ENCODE data around the gene SLC25A21. TPM values are rescaled to one million over a fixed set of nuclear protein-coding genes. Genes with fewer than 3 reads are reported as not detected.

Gene SLC25A21
- total RNA-seq, 1 experiment from 2014 or later: 1.4 TPM

DNA sequence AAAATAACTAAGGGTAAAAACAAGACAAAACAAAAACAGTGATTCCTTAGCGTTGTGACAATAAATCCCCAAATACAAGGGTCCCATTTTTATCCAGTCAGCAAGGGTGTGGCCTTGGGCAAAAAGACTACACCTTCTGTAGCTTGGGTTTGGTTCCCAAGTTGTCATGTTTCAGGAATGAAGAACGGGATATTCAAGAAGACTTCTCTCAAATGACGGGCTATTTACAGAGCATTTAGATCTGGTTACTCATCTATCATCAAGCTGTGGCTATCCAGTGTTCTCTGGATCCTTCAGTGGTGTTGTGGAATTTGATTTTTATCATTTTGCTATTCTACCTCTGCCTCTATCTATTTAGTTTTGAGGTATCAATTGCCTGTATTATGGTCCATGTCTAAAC, 219.7 kb downstream of the SLC25A21 start:
- CTCF ChIA-PET: interaction anchor here (0.8 to 2.8 kb wide), 3 partner anchors 10 to 199 kb away, joined by 4 to 15 read pairs (median 4); no protein-coding TSS in a partner anchor
- H3K4me1 Mint-ChIP-seq (ENCODE audit: insufficient read depth, unreplicated experiment): peaks cover 12% of the 10 kb centered on the region

DNA sequence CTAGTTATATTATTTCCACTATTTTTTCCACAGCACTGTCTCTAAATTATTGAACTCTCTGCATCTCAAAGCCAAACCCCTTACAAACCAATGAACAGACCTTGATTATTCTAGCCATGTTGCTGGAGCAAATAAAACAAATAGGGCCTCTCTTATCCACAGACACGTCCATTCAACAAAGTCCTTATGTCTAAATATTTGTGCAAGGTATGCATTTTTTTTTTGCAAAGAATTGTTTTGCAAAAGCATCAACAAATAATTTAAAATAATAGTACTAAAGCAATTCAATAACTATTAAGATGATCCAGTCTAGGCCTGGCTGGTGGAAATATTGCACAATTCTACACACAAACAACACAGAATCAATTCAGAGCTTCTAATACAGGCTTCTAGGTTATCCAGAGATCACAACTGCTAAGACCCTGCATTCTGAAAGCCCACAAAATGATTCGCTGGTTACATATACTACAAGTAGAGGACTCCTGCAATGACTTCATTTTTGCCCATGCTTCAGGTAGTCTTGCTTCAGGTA, 221.0 kb downstream of the SLC25A21 start:
- no peaks in the 10 kb centered on the region for H3K9me3 Mint-ChIP-seq (ENCODE audit: unreplicated experiment)
- no peak for DNase-seq (ENCODE audit: unreplicated experiment)
- peaks cover 12% of the 10 kb centered on the region for H3K4me1 Mint-ChIP-seq (ENCODE audit: insufficient read depth, unreplicated experiment)
- H3K4me3 Mint-ChIP-seq (ENCODE audit: unreplicated experiment): no peak overlapping the region
- BruUV-seq (replicated peaks): no TSS peak
- H3K36me3 Mint-ChIP-seq (ENCODE audit: insufficient read depth, unreplicated experiment): no peaks in the 10 kb centered on the region
- ChIA-PET CTCF (interaction anchor here (0.7 to 0.9 kb wide), 2 partner anchors 8 to 178 kb away, joined by 3 to 4 read pairs; no protein-coding TSS in a partner anchor), POLR2A (no interaction called here)
- intact Hi-C loops (cut with micrococcal nuclease): no loop called here
- no peak overlapping the region for H3K27ac Mint-ChIP-seq (ENCODE audit: low read depth, unreplicated experiment)
- no peaks in the 10 kb centered on the region for H3K27me3 Mint-ChIP-seq (ENCODE audit: insufficient read depth, unreplicated experiment)
- TF ChIP-seq, protein P1, sequence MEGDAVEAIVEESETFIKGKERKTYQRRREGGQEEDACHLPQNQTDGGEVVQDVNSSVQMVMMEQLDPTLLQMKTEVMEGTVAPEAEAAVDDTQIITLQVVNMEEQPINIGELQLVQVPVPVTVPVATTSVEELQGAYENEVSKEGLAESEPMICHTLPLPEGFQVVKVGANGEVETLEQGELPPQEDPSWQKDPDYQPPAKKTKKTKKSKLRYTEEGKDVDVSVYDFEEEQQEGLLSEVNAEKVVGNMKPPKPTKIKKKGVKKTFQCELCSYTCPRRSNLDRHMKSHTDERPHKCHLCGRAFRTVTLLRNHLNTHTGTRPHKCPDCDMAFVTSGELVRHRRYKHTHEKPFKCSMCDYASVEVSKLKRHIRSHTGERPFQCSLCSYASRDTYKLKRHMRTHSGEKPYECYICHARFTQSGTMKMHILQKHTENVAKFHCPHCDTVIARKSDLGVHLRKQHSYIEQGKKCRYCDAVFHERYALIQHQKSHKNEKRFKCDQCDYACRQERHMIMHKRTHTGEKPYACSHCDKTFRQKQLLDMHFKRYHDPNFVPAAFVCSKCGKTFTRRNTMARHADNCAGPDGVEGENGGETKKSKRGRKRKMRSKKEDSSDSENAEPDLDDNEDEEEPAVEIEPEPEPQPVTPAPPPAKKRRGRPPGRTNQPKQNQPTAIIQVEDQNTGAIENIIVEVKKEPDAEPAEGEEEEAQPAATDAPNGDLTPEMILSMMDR (IDR thresholded peaks at IDR 0.05; ENCODE audit: unreplicated experiment): no peak

More for the DNA sequence above, 219.7 kb downstream of the SLC25A21 start:
- Mint-ChIP-seq H3K9me3 (ENCODE audit: unreplicated experiment) (no peaks in the 10 kb centered on the region), H3K27ac (ENCODE audit: low read depth, unreplicated experiment) (peak overlapping the region; percentile 74), H3K4me3 (ENCODE audit: unreplicated experiment) (no peak overlapping the region), H3K27me3 (ENCODE audit: insufficient read depth, unreplicated experiment) (no peaks in the 10 kb centered on the region), H3K36me3 (ENCODE audit: insufficient read depth, unreplicated experiment) (no peaks in the 10 kb centered on the region)
- no TSS peak for BruUV-seq (replicated peaks)
- intact Hi-C loops (cut with micrococcal nuclease): no loop called here
- peak; percentile 35 for DNase-seq (ENCODE audit: unreplicated experiment)
- TF ChIP-seq, protein P1 (IDR thresholded peaks at IDR 0.05; ENCODE audit: unreplicated experiment): no peak
- POLR2A ChIA-PET: interaction anchor here (0.8 to 1.8 kb wide), 2 partner anchors 21 to 165 kb away, joined by 3 to 12 read pairs; no protein-coding TSS in a partner anchor

DNA sequence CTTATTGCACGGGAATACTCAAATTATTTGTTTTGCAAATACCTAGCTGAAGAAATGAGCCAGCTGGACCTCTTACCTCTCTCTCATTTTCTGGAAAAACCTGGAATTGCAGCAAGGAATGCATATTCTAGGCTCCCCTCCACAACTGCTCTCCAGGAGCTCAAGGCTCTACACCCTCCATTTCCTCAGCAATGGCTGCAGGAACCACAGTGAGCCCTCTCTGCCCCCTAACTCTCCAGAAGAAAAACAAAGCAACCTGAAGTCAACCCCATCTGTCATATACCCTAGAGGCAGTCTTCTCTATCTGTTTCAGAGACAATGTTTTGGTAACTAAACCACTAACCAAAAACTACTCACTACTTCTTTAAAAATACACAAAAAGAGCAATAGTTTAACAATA, 221.6 kb downstream of the SLC25A21 start:
- POLR2A ChIA-PET: interaction anchor here (0.6 to 0.7 kb wide), 3 partner anchors 115 to 182 kb away, joined by 3 read pairs; no protein-coding TSS in a partner anchor
- intact Hi-C loops (cut with micrococcal nuclease): no loop called here
- Mint-ChIP-seq H3K27ac (ENCODE audit: low read depth, unreplicated experiment) (no peak overlapping the region), H3K9me3 (ENCODE audit: unreplicated experiment) (no peaks in the 10 kb centered on the region), H3K27me3 (ENCODE audit: insufficient read depth, unreplicated experiment) (no peaks in the 10 kb centered on the region), H3K4me3 (ENCODE audit: unreplicated experiment) (no peak overlapping the region), H3K4me1 (ENCODE audit: insufficient read depth, unreplicated experiment) (peaks cover 12% of the 10 kb centered on the region), H3K36me3 (ENCODE audit: insufficient read depth, unreplicated experiment) (no peaks in the 10 kb centered on the region)
- DNase-seq (ENCODE audit: unreplicated experiment): no peak
- no TSS peak for BruUV-seq (replicated peaks)
- TF ChIP-seq, protein P1 (IDR thresholded peaks at IDR 0.05; ENCODE audit: unreplicated experiment): no peak
- CTCF ChIA-PET: interaction anchor here (0.9 to 1.5 kb wide), 2 partner anchors 9 to 11 kb away, joined by 4 to 5 read pairs; no protein-coding TSS in a partner anchor

DNA sequence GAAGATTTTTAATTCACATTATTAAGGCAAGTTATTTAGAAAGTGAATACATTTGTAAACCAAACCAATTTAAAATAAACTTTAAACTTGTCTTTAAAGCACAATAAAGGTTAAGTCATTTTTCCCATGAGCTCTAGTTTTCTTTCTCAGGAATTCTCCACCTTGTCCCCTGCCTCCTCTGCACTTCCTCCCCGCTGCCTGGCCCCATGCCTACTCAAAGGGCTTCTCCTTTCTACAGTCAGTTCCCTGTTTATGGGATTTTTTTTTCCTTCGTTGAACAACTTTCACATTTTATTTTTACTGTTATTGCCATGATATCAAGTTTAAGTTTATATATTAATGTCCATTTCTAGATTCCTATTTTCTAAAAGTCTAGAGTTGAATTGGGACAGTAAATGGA, 223.0 kb downstream of the SLC25A21 start:
- H3K4me1 Mint-ChIP-seq (ENCODE audit: insufficient read depth, unreplicated experiment): peaks cover 19% of the 10 kb centered on the region
- BruUV-seq (replicated peaks): no TSS peak

More for the DNA sequence above, 223.0 kb downstream of the SLC25A21 start:
- intact Hi-C loops (cut with micrococcal nuclease): no loop called here
- H3K4me3 Mint-ChIP-seq (ENCODE audit: unreplicated experiment): no peak overlapping the region
- H3K9me3 Mint-ChIP-seq (ENCODE audit: unreplicated experiment): no peaks in the 10 kb centered on the region
- ChIA-PET POLR2A (interaction anchor here (0.7 kb wide), 1 partner anchor 22 kb away, joined by 4 read pairs; no protein-coding TSS in a partner anchor), CTCF (interaction anchor here (0.9 kb wide), 1 partner anchor 168 kb away, joined by 7 read pairs; no protein-coding TSS in a partner anchor)
- no peak for DNase-seq (ENCODE audit: unreplicated experiment)
- no peaks in the 10 kb centered on the region for H3K27me3 Mint-ChIP-seq (ENCODE audit: insufficient read depth, unreplicated experiment)
- no peaks in the 10 kb centered on the region for H3K36me3 Mint-ChIP-seq (ENCODE audit: insufficient read depth, unreplicated experiment)
- no peak overlapping the region for H3K27ac Mint-ChIP-seq (ENCODE audit: low read depth, unreplicated experiment)
- TF ChIP-seq, protein P1 (IDR thresholded peaks at IDR 0.05; ENCODE audit: unreplicated experiment): no peak

Measured in MCF 10A (cell line).